Esophagus muscularis mucosa (tissue), 3 donors: ENCODE data around the gene ITLN2.
"Not testable (repeated sequence)": the region's sequence is repeated elsewhere in the genome, so short reads cannot be mapped to it uniquely, and the experiment has no call there.

Experiments
- POLR2AphosphoS5 ChIP-seq, 2 donors: sonication (generic); formaldehyde crosslinking; IDR thresholded peaks; one replicate each; pipeline ENCODE4 v1.6.1; 2017; ENCODE audit warnings: antibody characterized with exemption in 2 of 2
- TF ChIP-seq, protein P1 (sequence below), 3 experiments: fragments of 200-600 bp in 2 of 3; fragments of 450-650 bp in 1 of 3; sonication (generic) in 2 of 3; IDR thresholded peaks; one replicate each; pipeline ENCODE4 v1.5.1; 2017 to 2019; ENCODE audit warnings: antibody characterized with exemption in 3 of 3, mild to moderate bottlenecking in 2 of 3, moderate library complexity in 1 of 3

- TF ChIP-seq, protein P1, sequence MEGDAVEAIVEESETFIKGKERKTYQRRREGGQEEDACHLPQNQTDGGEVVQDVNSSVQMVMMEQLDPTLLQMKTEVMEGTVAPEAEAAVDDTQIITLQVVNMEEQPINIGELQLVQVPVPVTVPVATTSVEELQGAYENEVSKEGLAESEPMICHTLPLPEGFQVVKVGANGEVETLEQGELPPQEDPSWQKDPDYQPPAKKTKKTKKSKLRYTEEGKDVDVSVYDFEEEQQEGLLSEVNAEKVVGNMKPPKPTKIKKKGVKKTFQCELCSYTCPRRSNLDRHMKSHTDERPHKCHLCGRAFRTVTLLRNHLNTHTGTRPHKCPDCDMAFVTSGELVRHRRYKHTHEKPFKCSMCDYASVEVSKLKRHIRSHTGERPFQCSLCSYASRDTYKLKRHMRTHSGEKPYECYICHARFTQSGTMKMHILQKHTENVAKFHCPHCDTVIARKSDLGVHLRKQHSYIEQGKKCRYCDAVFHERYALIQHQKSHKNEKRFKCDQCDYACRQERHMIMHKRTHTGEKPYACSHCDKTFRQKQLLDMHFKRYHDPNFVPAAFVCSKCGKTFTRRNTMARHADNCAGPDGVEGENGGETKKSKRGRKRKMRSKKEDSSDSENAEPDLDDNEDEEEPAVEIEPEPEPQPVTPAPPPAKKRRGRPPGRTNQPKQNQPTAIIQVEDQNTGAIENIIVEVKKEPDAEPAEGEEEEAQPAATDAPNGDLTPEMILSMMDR (IDR thresholded peaks at IDR 0.05): not testable (repeated sequence)
- TF ChIP-seq POLR2AphosphoS5 (IDR thresholded peaks at IDR 0.05): not testable (repeated sequence)
These were observed 37.4 kb upstream of the ITLN2 start for GRCh38 chr1:160992036-160992435.
